ENCODE data around the gene DBN1.

- TF ChIP-seq CTCF (IDR thresholded peaks at IDR 0.05) = 0 out of 2 replicates have a peak, but pooled peaks have one; percentile 14
- no peak for TF ChIP-seq USF1 (IDR thresholded peaks at IDR 0.05; ENCODE audit: borderline replicate concordance, low read depth)
- TF ChIP-seq POLR2AphosphoS5 (IDR thresholded peaks at IDR 0.05; ENCODE audit: low read depth, low read length) = no peak
- no peak for TF ChIP-seq CHD2 (IDR thresholded peaks at IDR 0.05; ENCODE audit: low read length, partially characterized antibody)
- no peak for TF ChIP-seq RCOR1 (IDR thresholded peaks at IDR 0.05; ENCODE audit: low read length)
- TF ChIP-seq TEAD4 (IDR thresholded peaks at IDR 0.05; ENCODE audit: borderline replicate concordance, insufficient read depth) = no peak
- TF ChIP-seq EP300 (IDR thresholded peaks at IDR 0.05; ENCODE audit: borderline replicate concordance in 1 of 2, low read depth in 1 of 2, low read length in 1 of 2) = peak in 1 of 2 experiments; percentile 43; a peak in 2 of 4 replicates
- TF ChIP-seq IRF3 (IDR thresholded peaks at IDR 0.05; ENCODE audit: low read depth, low read length) = no peak
- no peak for TF ChIP-seq PBX3 (IDR thresholded peaks at IDR 0.05)
- no peak for TF ChIP-seq MEF2A (IDR thresholded peaks at IDR 0.05; ENCODE audit: borderline replicate concordance, low read depth)
- no peak for TF ChIP-seq REST (IDR thresholded peaks at IDR 0.05; ENCODE audit: low read depth, low read length)
- no peak for TF ChIP-seq TCF12 (IDR thresholded peaks at IDR 0.05)
- no peak for TF ChIP-seq FOXJ3 (CRISPR knock-in tag; IDR thresholded peaks at IDR 0.05)
- no peak for TF ChIP-seq USF2 (IDR thresholded peaks at IDR 0.05; ENCODE audit: borderline replicate concordance, low read depth, low read length)
These were observed 20.5 kb downstream of the DBN1 start for GRCh38 chr5:177452688-177453638.

All from SK-N-SH (cell line).